GM21367 (cell line): Measurements from ENCODE around the gene BRD3.
A peak's percentile ranks its signal among the peaks of the same experiment; 100 is the strongest.

Source experiments
- ATAC-seq: cut with Tn5 transposase; IDR thresholded peaks from one replicate; pipeline ENCODE4 v1.9.1; 2021; ENCODE audit not compliant: unreplicated experiment

Gene BRD3

GRCh38 chr9:134039386-134040175, 28.2 kb downstream of the BRD3 start:
- no peak for ATAC-seq

- ATAC-seq: no peak
These were observed 30.2 kb downstream of the BRD3 start for GRCh38 chr9:134037641-134038040.

GRCh38 chr9:134036130-134036529, 31.7 kb downstream of the BRD3 start:
- ATAC-seq: no peak

GRCh38 chr9:134035041-134036039, 32.5 kb downstream of the BRD3 start:
- ATAC-seq: no peak

GRCh38 chr9:134034215-134035040, 33.4 kb downstream of the BRD3 start:
- ATAC-seq: no peak

- no peak for ATAC-seq
These were observed 34.2 kb downstream of the BRD3 start for GRCh38 chr9:134033516-134034214.

GRCh38 chr9:134032456-134033222, 35.2 kb downstream of the BRD3 start:
- ATAC-seq: no peak

GRCh38 chr9:134031783-134032182, 36.0 kb downstream of the BRD3 start:
- ATAC-seq: no peak

- ATAC-seq: no peak
These were observed 36.9 kb downstream of the BRD3 start for GRCh38 chr9:134030821-134031470.

- ATAC-seq: no peak
These were observed 38.3 kb downstream of the BRD3 start for GRCh38 chr9:134029248-134030226.

- no peak for ATAC-seq
These were observed 39.1 kb downstream of the BRD3 start for GRCh38 chr9:134028575-134029247.

- ATAC-seq: no peak
These were observed 39.8 kb downstream of the BRD3 start for GRCh38 chr9:134028076-134028475.

- ATAC-seq: no peak
These were observed 40.3 kb downstream of the BRD3 start for GRCh38 chr9:134027561-134027960.

GRCh38 chr9:134026981-134027380, 40.8 kb downstream of the BRD3 start:
- ATAC-seq: no peak

- no peak for ATAC-seq
These were observed 41.2 kb downstream of the BRD3 start for GRCh38 chr9:134026581-134026980.

GRCh38 chr9:134025606-134026541, 42.0 kb downstream of the BRD3 start:
- peak; percentile 35 for ATAC-seq
